ENCODE measurements around the gene REELD1.

REELD1 gene

GRCh38 chr4:146247356-146247755 is 33.0 kb downstream of the REELD1 start:
- no peak overlapping the region for H2BK15ac ChIP-seq (replicated peaks; ENCODE audit: low read depth)
- H3K56ac ChIP-seq (ENCODE audit: low read length) = no peak overlapping the region
- no peak overlapping the region for H3K18ac ChIP-seq (ENCODE audit: low read length)
- H2BK5ac ChIP-seq (ENCODE audit: low read length) = no peak overlapping the region
- no CpG with 5 or more reads among the region's 2 CpGs for WGBS (ENCODE audit: extremely low coverage, insufficient coverage, low lambda C conversion rate)
- no peaks in the 10 kb centered on the region for H3K27me3 ChIP-seq (ENCODE audit: insufficient read depth, low read length, poor library complexity)
- H3K36me3 ChIP-seq (ENCODE audit: control insufficient read depth, insufficient read depth, low read length) = no peaks in the 10 kb centered on the region
- H3K4me2 ChIP-seq (ENCODE audit: low read length) = no peak overlapping the region
- H3K4me1 ChIP-seq (ENCODE audit: control insufficient read depth, low read depth, low read length) = no peaks in the 10 kb centered on the region
- H3K27ac ChIP-seq (ENCODE audit: low read depth, low read length) = no peak overlapping the region
- no peak overlapping the region for H2BK120ac ChIP-seq (ENCODE audit: low read depth, low read length)
- no peak overlapping the region for H4K5ac ChIP-seq (ENCODE audit: low read length)
- H2AK5ac ChIP-seq (ENCODE audit: low read length) = no peak overlapping the region
- no peaks in the 10 kb centered on the region for H3K79me1 ChIP-seq (ENCODE audit: low read length)
- H3K4ac ChIP-seq (ENCODE audit: low read depth, low read length) = no peak overlapping the region
- no peak overlapping the region for H3K9ac ChIP-seq (ENCODE audit: low read length)
- no peak for DNase-seq
- H4K8ac ChIP-seq (ENCODE audit: low read depth, low read length) = no peak overlapping the region
- no peak overlapping the region for H3K4me3 ChIP-seq (ENCODE audit: low read length)
- no peak overlapping the region for H3K23ac ChIP-seq (ENCODE audit: low read length)
- no peaks in the 10 kb centered on the region for H3K79me2 ChIP-seq (ENCODE audit: control insufficient read depth, insufficient read depth, low read length)

- DNase-seq = no peak
- Histone ChIP-seq H3K36me3 (ENCODE audit: control insufficient read depth, insufficient read depth, low read length) (no peaks in the 10 kb centered on the region), H3K79me2 (ENCODE audit: control insufficient read depth, insufficient read depth, low read length) (no peaks in the 10 kb centered on the region), H3K4me1 (ENCODE audit: control insufficient read depth, low read depth, low read length) (peaks cover 2% of the 10 kb centered on the region), H2AK5ac (ENCODE audit: low read length) (no peak overlapping the region), H4K5ac (ENCODE audit: low read length) (no peak overlapping the region), H4K8ac (ENCODE audit: low read depth, low read length) (no peak overlapping the region), H3K4me3 (ENCODE audit: low read length) (no peak overlapping the region), H3K9ac (ENCODE audit: low read length) (no peak overlapping the region), H3K27me3 (ENCODE audit: insufficient read depth, low read length, poor library complexity) (no peaks in the 10 kb centered on the region), H3K27ac (ENCODE audit: low read depth, low read length) (no peak overlapping the region), H3K79me1 (ENCODE audit: low read length) (no peaks in the 10 kb centered on the region), H3K18ac (ENCODE audit: low read length) (no peak overlapping the region), H2BK15ac (replicated peaks; ENCODE audit: low read depth) (no peak overlapping the region), H3K4ac (ENCODE audit: low read depth, low read length) (no peak overlapping the region), H2BK5ac (ENCODE audit: low read length) (no peak overlapping the region), H2BK120ac (ENCODE audit: low read depth, low read length) (no peak overlapping the region), H3K23ac (ENCODE audit: low read length) (no peak overlapping the region), H3K4me2 (ENCODE audit: low read length) (no peak overlapping the region), H3K56ac (ENCODE audit: low read length) (no peak overlapping the region)
- WGBS (ENCODE audit: extremely low coverage, insufficient coverage, low lambda C conversion rate) = no CpG with 5 or more reads among the region's 5 CpGs
These were observed 38.8 kb downstream of the REELD1 start for GRCh38 chr4:146252969-146253611.

- no peak overlapping the region for H2BK120ac ChIP-seq (ENCODE audit: low read depth, low read length)
- H3K4me1 ChIP-seq (ENCODE audit: control insufficient read depth, low read depth, low read length) = peaks cover 2% of the 10 kb centered on the region
- H4K5ac ChIP-seq (ENCODE audit: low read length) = no peak overlapping the region
- H3K27me3 ChIP-seq (ENCODE audit: insufficient read depth, low read length, poor library complexity) = no peaks in the 10 kb centered on the region
- H3K36me3 ChIP-seq (ENCODE audit: control insufficient read depth, insufficient read depth, low read length) = no peaks in the 10 kb centered on the region
- H3K79me2 ChIP-seq (ENCODE audit: control insufficient read depth, insufficient read depth, low read length) = no peaks in the 10 kb centered on the region
- no peak for DNase-seq
- H2AK5ac ChIP-seq (ENCODE audit: low read length) = no peak overlapping the region
- no peaks in the 10 kb centered on the region for H3K79me1 ChIP-seq (ENCODE audit: low read length)
- no peak overlapping the region for H3K4me3 ChIP-seq (ENCODE audit: low read length)
- H2BK15ac ChIP-seq (replicated peaks; ENCODE audit: low read depth) = no peak overlapping the region
- no peak overlapping the region for H3K18ac ChIP-seq (ENCODE audit: low read length)
- H3K56ac ChIP-seq (ENCODE audit: low read length) = no peak overlapping the region
- H3K4me2 ChIP-seq (ENCODE audit: low read length) = no peak overlapping the region
- no peak overlapping the region for H2BK5ac ChIP-seq (ENCODE audit: low read length)
- H4K8ac ChIP-seq (ENCODE audit: low read depth, low read length) = no peak overlapping the region
- H3K9ac ChIP-seq (ENCODE audit: low read length) = no peak overlapping the region
- no CpG with 5 or more reads among the region's 1 CpG for WGBS (ENCODE audit: extremely low coverage, insufficient coverage, low lambda C conversion rate)
- no peak overlapping the region for H3K4ac ChIP-seq (ENCODE audit: low read depth, low read length)
- H3K23ac ChIP-seq (ENCODE audit: low read length) = no peak overlapping the region
- H3K27ac ChIP-seq (ENCODE audit: low read depth, low read length) = no peak overlapping the region
These were observed 41.1 kb downstream of the REELD1 start for GRCh38 chr4:146255463-146255862.

- no peaks in the 10 kb centered on the region for H3K27me3 ChIP-seq (ENCODE audit: insufficient read depth, low read length, poor library complexity)
- H4K5ac ChIP-seq (ENCODE audit: low read length) = no peak overlapping the region
- H3K56ac ChIP-seq (ENCODE audit: low read length) = no peak overlapping the region
- H3K4me3 ChIP-seq (ENCODE audit: low read length) = no peak overlapping the region
- no peak overlapping the region for H2BK5ac ChIP-seq (ENCODE audit: low read length)
- H3K4me2 ChIP-seq (ENCODE audit: low read length) = no peak overlapping the region
- H2BK120ac ChIP-seq (ENCODE audit: low read depth, low read length) = no peak overlapping the region
- WGBS (ENCODE audit: extremely low coverage, insufficient coverage, low lambda C conversion rate) = no CpG with 5 or more reads among the region's 3 CpGs
- peak; percentile 85 for DNase-seq
- no peak overlapping the region for H3K4ac ChIP-seq (ENCODE audit: low read depth, low read length)
- H3K27ac ChIP-seq (ENCODE audit: low read depth, low read length) = no peak overlapping the region
- no peaks in the 10 kb centered on the region for H3K36me3 ChIP-seq (ENCODE audit: control insufficient read depth, insufficient read depth, low read length)
- H4K8ac ChIP-seq (ENCODE audit: low read depth, low read length) = no peak overlapping the region
- no peak overlapping the region for H3K23ac ChIP-seq (ENCODE audit: low read length)
- peaks cover 2% of the 10 kb centered on the region for H3K4me1 ChIP-seq (ENCODE audit: control insufficient read depth, low read depth, low read length)
- no peaks in the 10 kb centered on the region for H3K79me2 ChIP-seq (ENCODE audit: control insufficient read depth, insufficient read depth, low read length)
- H2AK5ac ChIP-seq (ENCODE audit: low read length) = no peak overlapping the region
- H3K9ac ChIP-seq (ENCODE audit: low read length) = no peak overlapping the region
- no peak overlapping the region for H2BK15ac ChIP-seq (replicated peaks; ENCODE audit: low read depth)
- no peak overlapping the region for H3K18ac ChIP-seq (ENCODE audit: low read length)
- no peaks in the 10 kb centered on the region for H3K79me1 ChIP-seq (ENCODE audit: low read length)
These were observed 41.5 kb downstream of the REELD1 start for GRCh38 chr4:146255874-146256273.

GRCh38 chr4:146256328-146256727 is 42.0 kb downstream of the REELD1 start:
- Histone ChIP-seq H3K79me2 (ENCODE audit: control insufficient read depth, insufficient read depth, low read length) (no peaks in the 10 kb centered on the region), H2BK120ac (ENCODE audit: low read depth, low read length) (no peak overlapping the region)
- no CpG with 5 or more reads among the region's 1 CpG for WGBS (ENCODE audit: extremely low coverage, insufficient coverage, low lambda C conversion rate)

GRCh38 chr4:146257511-146257910 is 43.2 kb downstream of the REELD1 start:
- no peak overlapping the region for H3K27ac ChIP-seq (ENCODE audit: low read depth, low read length)
- no CpG with 5 or more reads among the region's 1 CpG for WGBS (ENCODE audit: extremely low coverage, insufficient coverage, low lambda C conversion rate)
- no peak overlapping the region for H2BK15ac ChIP-seq (replicated peaks; ENCODE audit: low read depth)
- no peaks in the 10 kb centered on the region for H3K36me3 ChIP-seq (ENCODE audit: control insufficient read depth, insufficient read depth, low read length)
- no peak overlapping the region for H2AK5ac ChIP-seq (ENCODE audit: low read length)
- no peak overlapping the region for H3K4ac ChIP-seq (ENCODE audit: low read depth, low read length)
- no peak overlapping the region for H3K23ac ChIP-seq (ENCODE audit: low read length)
- no peak overlapping the region for H2BK120ac ChIP-seq (ENCODE audit: low read depth, low read length)
- no peak overlapping the region for H3K56ac ChIP-seq (ENCODE audit: low read length)
- H4K8ac ChIP-seq (ENCODE audit: low read depth, low read length) = no peak overlapping the region
- H3K4me3 ChIP-seq (ENCODE audit: low read length) = no peak overlapping the region
- no peak for DNase-seq
- H2BK5ac ChIP-seq (ENCODE audit: low read length) = no peak overlapping the region
- H4K5ac ChIP-seq (ENCODE audit: low read length) = no peak overlapping the region
- H3K27me3 ChIP-seq (ENCODE audit: insufficient read depth, low read length, poor library complexity) = no peaks in the 10 kb centered on the region
- H3K18ac ChIP-seq (ENCODE audit: low read length) = no peak overlapping the region
- H3K4me1 ChIP-seq (ENCODE audit: control insufficient read depth, low read depth, low read length) = peaks cover 2% of the 10 kb centered on the region
- no peaks in the 10 kb centered on the region for H3K79me1 ChIP-seq (ENCODE audit: low read length)
- H3K79me2 ChIP-seq (ENCODE audit: control insufficient read depth, insufficient read depth, low read length) = no peaks in the 10 kb centered on the region
- no peak overlapping the region for H3K9ac ChIP-seq (ENCODE audit: low read length)
- no peak overlapping the region for H3K4me2 ChIP-seq (ENCODE audit: low read length)

More at GRCh38 chr4:146256328-146256727, 42.0 kb downstream of the REELD1 start:
- Histone ChIP-seq H4K5ac (ENCODE audit: low read length) (no peak overlapping the region), H2BK5ac (ENCODE audit: low read length) (no peak overlapping the region), H3K4me3 (ENCODE audit: low read length) (no peak overlapping the region), H3K36me3 (ENCODE audit: control insufficient read depth, insufficient read depth, low read length) (no peaks in the 10 kb centered on the region), H3K79me1 (ENCODE audit: low read length) (no peaks in the 10 kb centered on the region), H3K56ac (ENCODE audit: low read length) (no peak overlapping the region), H3K18ac (ENCODE audit: low read length) (no peak overlapping the region), H3K4me2 (ENCODE audit: low read length) (no peak overlapping the region), H2AK5ac (ENCODE audit: low read length) (no peak overlapping the region), H2BK15ac (replicated peaks; ENCODE audit: low read depth) (no peak overlapping the region), H3K4me1 (ENCODE audit: control insufficient read depth, low read depth, low read length) (peaks cover 2% of the 10 kb centered on the region), H3K4ac (ENCODE audit: low read depth, low read length) (no peak overlapping the region), H3K27ac (ENCODE audit: low read depth, low read length) (no peak overlapping the region), H3K9ac (ENCODE audit: low read length) (no peak overlapping the region), H4K8ac (ENCODE audit: low read depth, low read length) (no peak overlapping the region), H3K23ac (ENCODE audit: low read length) (no peak overlapping the region), H3K27me3 (ENCODE audit: insufficient read depth, low read length, poor library complexity) (no peaks in the 10 kb centered on the region)
- no peak for DNase-seq

Data from mesendoderm (in vitro differentiated cells).